ENCODE measurements around the gene APLP1.

DNA sequence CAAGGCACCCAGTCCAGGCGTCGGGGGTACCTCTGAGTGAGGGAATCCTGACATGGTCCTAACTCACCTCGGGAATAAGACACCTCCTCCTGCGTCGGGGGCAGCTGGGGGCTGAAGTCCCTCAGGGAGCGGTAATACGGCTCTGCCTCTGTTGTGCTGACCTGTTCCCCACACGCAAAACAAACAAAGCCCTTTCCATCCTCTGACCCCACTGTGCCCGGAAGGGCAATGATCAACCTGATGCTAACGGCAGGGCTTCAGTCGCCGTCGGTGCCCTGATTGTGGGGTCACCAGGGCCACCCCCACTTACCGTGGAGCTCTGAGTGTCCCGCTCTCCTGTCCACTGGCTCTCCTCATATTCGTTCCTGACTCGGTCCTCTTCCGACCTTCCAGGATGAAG is 37.4 kb upstream of the APLP1 start:
- no peak for TF ChIP-seq CTCF (IDR thresholded peaks at IDR 0.05)
- TF ChIP-seq ZFX (IDR thresholded peaks at IDR 0.05; ENCODE audit: borderline replicate concordance) = no peak
